GM10847 (cell line): ENCODE data around the gene CSNK2A3.

ENCODE experiments used
- POLR2A ChIP-seq: IDR thresholded peaks from 2 replicates; pipeline ENCODE4 v1.6.1; 2011; ENCODE audit not compliant: insufficient read length; ENCODE audit errors: extremely low read depth

Gene CSNK2A3

DNA sequence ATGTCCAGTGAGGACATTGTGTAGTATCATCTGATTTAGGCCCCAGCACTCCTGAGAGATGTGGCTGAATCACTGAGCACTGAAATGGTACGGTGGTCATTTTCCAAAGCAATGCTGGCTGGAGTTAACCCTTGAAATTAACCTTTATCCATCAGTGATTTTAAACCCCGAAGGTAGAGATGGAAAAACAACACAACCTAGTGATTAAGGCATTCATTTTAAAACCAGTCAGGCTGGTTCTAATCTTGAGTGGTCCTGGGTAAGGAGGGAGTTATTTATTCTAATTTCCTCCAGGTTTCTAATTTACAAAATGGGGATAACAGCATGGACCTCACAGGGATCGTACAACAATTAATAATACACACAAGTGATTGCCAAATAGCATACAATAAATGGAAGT, 6.6 kb upstream of the CSNK2A3 start:
- no peak for TF ChIP-seq POLR2A

- no peak for TF ChIP-seq POLR2A
Measured at GRCh38 chr11:11356842-11357241, 3.8 kb upstream of the CSNK2A3 start.

GRCh38 chr11:11351042-11351586, 1.9 kb downstream of the CSNK2A3 start:
- TF ChIP-seq POLR2A = no peak

GRCh38 chr11:11349870-11350337, 3.1 kb downstream of the CSNK2A3 start:
- no peak for TF ChIP-seq POLR2A

GRCh38 chr11:11349106-11349825, 3.8 kb downstream of the CSNK2A3 start:
- no peak for TF ChIP-seq POLR2A

GRCh38 chr11:11348303-11348702, 4.7 kb downstream of the CSNK2A3 start:
- TF ChIP-seq POLR2A = no peak

DNA sequence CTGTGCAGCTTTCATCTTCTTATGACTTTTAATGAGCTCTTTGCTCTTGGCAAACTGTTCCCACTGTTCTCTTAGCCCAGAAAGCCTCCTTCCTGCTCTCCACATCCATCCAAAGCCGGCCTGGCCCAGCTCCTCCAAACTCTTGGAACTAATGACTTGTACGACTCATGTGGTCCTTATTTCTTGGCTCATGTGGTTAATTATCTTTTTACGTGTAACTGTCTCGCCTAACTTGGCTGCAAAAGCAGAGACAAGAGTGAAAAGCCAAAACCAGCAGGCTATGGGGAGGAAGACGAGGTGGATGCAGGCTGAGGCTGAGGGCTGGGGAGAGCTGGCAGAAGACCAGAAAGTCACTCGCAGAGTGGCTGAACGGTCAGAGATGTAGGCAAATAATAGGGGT, 5.5 kb downstream of the CSNK2A3 start:
- no peak for TF ChIP-seq POLR2A

DNA sequence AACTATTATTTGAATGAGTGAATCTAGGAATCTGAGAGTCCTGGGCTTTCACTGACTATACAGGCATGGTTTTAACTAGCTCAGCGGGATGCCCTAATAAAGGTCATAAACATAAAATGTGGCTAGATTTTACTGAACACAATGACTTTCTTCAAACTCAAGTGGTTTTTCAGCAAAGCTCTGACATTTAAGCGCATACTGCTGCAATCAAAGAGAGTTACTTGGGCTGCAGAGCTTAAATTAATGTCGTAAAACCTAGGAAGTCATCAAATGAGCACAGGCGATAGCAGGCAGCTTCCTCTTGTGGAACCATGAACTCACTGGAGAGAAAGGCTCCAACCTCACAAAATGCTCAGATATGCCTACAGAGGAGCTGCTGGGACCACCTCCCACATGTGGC, 6.7 kb downstream of the CSNK2A3 start:
- no peak for TF ChIP-seq POLR2A

DNA sequence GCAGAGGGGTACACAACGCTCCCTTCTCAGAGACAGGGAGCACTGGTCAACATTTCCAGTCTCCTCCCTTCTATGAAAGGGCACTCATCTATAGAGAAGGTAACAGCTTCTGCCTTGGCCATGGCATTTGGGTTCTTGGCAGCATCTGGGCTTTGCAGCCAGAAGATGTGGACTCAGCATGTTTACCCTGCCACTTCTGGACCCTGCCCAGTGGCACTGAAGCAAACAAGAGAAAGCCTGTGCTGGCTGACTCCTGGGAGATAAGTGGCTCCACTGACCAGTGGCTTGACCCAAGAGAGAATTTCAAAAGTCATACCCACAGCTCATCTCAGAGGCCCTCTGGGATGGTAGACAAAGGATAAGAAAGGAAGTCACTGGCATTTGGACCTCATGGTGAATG, 8.0 kb downstream of the CSNK2A3 start:
- no peak for TF ChIP-seq POLR2A

GRCh38 chr11:11344045-11344444, 9.0 kb downstream of the CSNK2A3 start:
- TF ChIP-seq POLR2A = no peak

- no peak for TF ChIP-seq POLR2A
Measured at GRCh38 chr11:11338304-11338703, 14.7 kb downstream of the CSNK2A3 start.

GRCh38 chr11:11336664-11337063, 16.4 kb downstream of the CSNK2A3 start:
- no peak for TF ChIP-seq POLR2A

DNA sequence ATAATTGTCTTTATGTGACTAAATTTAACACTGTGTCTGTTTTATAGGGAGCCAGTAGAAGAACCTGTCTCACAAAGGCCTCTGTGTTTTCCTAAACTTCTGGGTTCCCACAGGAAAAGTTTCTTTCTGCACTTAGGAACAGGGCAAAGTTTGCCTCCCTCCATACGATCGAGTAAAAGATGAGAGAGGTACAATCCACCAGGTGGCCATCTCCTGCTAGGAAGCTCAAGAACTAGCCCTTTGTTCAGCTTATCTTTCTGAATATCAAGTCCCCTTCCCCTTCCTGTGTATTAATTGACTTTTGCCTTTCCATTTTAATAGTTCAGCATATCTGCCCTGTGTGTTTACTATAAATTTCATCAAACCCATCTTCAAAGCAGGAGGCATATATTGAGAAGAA, 18.0 kb downstream of the CSNK2A3 start:
- TF ChIP-seq POLR2A = no peak

DNA sequence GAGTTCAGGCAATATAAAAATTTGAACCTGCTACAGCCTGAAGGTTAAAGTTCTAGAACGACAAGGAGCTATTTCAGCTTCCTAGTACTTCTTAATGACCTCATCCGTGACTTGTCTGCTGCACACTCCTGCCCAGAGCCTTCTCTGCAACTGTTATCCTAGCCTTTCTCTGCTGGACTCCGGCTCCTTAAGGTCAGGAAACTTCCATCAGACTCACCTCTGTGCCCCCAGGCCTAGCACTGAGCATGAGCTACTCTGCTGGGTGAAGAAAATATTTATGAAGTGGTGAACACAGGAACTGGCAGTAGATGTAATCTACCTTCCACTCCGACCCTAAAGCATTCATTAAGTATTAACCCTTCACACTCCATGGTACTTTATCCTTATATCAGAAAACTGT, 18.4 kb downstream of the CSNK2A3 start:
- no peak for TF ChIP-seq POLR2A

GRCh38 chr11:11332141-11332710, 20.8 kb downstream of the CSNK2A3 start:
- TF ChIP-seq POLR2A = no peak

- no peak for TF ChIP-seq POLR2A
Measured at GRCh38 chr11:11329062-11329806, 23.8 kb downstream of the CSNK2A3 start.

DNA sequence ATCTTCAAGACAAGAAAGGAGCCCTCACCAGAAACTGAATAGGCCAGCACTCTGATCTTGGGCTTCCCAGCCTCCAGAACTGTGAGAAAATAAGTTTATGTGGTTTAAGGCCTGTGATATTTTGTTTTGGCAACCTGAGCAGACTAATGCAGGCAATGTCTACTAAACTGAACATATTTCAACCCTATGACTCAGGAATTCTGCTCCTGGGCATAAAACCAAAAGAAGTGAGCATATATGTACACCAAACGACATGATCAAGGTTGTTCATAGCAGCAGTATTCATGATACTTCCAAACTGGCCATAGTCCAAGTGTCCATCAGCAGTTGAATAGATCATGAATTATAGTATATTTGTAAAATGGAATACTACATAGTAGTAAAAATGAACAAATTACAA, 29.0 kb downstream of the CSNK2A3 start:
- TF ChIP-seq POLR2A = no peak

DNA sequence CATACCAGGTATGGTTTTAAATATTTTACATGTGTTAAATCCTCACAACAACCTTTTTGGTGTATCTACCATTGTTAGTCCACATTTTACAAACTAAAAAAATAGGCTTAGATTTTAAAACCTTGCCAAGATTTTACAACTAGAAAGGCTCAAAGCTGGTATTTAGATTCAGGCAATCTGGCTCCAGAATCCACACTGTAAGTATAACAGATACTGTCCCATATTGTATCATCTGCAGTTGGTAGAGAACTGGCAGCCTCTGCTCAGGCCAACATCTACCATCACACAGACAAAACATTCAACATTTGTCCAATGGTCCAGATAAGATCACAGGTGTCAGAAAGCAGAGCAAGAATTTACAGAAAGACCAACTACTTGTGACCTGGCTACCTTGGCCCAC, 30.9 kb downstream of the CSNK2A3 start:
- no peak for TF ChIP-seq POLR2A
